Astrocyte (in vitro differentiated cells and primary cell): Measurements from ENCODE around the gene STK24.

ENCODE experiments used
- EZH2 ChIP-seq: IDR thresholded peaks from 2 replicates; pipeline ENCODE4 v1.6.1; 2012; ENCODE audit warnings: mild to moderate bottlenecking, low read length, inconsistent platforms; ENCODE audit not compliant: insufficient read depth
- TF ChIP-seq, protein P1 (sequence below): IDR thresholded peaks from 2 replicates; pipeline ENCODE4 v1.5.1; 2011; ENCODE audit warnings: low read depth, mild to moderate bottlenecking, inconsistent platforms, low read length, moderate library complexity; ENCODE audit not compliant: insufficient read depth

DNA sequence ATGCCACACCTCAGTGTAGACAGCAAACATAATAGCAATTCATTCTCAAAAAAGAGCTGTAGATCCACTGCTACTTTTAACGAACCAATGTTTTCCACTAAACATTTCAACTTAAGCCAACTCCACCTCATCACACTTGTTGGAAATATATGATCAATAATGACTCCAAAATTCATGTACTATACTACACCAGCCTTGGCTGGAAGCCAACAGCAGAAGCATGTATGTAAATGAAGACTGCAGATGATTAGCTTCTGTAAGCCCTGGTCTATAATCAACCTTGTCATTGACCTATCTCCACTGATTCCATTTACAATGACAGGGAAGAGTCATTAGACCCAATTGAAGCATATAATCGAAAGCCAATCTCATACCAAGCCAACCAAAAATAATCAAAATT, 71.7 kb downstream of the STK24 start:
- TF ChIP-seq, protein P1, sequence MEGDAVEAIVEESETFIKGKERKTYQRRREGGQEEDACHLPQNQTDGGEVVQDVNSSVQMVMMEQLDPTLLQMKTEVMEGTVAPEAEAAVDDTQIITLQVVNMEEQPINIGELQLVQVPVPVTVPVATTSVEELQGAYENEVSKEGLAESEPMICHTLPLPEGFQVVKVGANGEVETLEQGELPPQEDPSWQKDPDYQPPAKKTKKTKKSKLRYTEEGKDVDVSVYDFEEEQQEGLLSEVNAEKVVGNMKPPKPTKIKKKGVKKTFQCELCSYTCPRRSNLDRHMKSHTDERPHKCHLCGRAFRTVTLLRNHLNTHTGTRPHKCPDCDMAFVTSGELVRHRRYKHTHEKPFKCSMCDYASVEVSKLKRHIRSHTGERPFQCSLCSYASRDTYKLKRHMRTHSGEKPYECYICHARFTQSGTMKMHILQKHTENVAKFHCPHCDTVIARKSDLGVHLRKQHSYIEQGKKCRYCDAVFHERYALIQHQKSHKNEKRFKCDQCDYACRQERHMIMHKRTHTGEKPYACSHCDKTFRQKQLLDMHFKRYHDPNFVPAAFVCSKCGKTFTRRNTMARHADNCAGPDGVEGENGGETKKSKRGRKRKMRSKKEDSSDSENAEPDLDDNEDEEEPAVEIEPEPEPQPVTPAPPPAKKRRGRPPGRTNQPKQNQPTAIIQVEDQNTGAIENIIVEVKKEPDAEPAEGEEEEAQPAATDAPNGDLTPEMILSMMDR, result no peak
- no peak for TF ChIP-seq EZH2
